NOMO-1 (cell line): ENCODE results near the gene PRDM16.

ENCODE experiments used
- DNase-seq, 2 experiments: peaks; one replicate each; lab custom pipeline; 2025; ENCODE audit not compliant: unreplicated experiment in 2 of 2; lab: John Stamatoyannopoulos, UW

Gene PRDM16

GRCh38 chr1:3032371-3033039 lies 36.5 kb upstream of the PRDM16 start:
- DNase-seq: no peak

GRCh38 chr1:3033040-3033789 lies 35.8 kb upstream of the PRDM16 start:
- no peak for DNase-seq

- no peak for DNase-seq
Measured at GRCh38 chr1:3033790-3034090, 35.3 kb upstream of the PRDM16 start.

- no peak for DNase-seq
Measured at GRCh38 chr1:3034162-3034561, 34.8 kb upstream of the PRDM16 start.

- no peak for DNase-seq
Measured at GRCh38 chr1:3034728-3035562, 34.1 kb upstream of the PRDM16 start.

GRCh38 chr1:3035563-3036446 lies 33.2 kb upstream of the PRDM16 start:
- no peak for DNase-seq

GRCh38 chr1:3036447-3037280 lies 32.3 kb upstream of the PRDM16 start:
- no peak for DNase-seq

GRCh38 chr1:3037281-3038040 lies 31.5 kb upstream of the PRDM16 start:
- no peak for DNase-seq

- DNase-seq: no peak
Measured at GRCh38 chr1:3038113-3038551, 30.9 kb upstream of the PRDM16 start.

- no peak for DNase-seq
Measured at GRCh38 chr1:3038571-3039181, 30.3 kb upstream of the PRDM16 start.

- DNase-seq: no peak
Measured at GRCh38 chr1:3040004-3040403, 29.0 kb upstream of the PRDM16 start.

GRCh38 chr1:3042481-3042880 lies 26.5 kb upstream of the PRDM16 start:
- DNase-seq: no peak

GRCh38 chr1:3049164-3049563 lies 19.8 kb upstream of the PRDM16 start:
- DNase-seq: no peak

- DNase-seq: no peak
Measured at GRCh38 chr1:3049905-3050304, 19.1 kb upstream of the PRDM16 start.

- no peak for DNase-seq
Measured at GRCh38 chr1:3050603-3051002, 18.4 kb upstream of the PRDM16 start.

- no peak for DNase-seq
Measured at GRCh38 chr1:3051270-3052268, 17.4 kb upstream of the PRDM16 start.

- no peak for DNase-seq
Measured at GRCh38 chr1:3052501-3052900, 16.5 kb upstream of the PRDM16 start.
